HepG2 (cell line): ENCODE measurements around the gene B3GAT3. TPM values are rescaled to one million over a fixed set of nuclear protein-coding genes. Genes with fewer than 3 reads are reported as not detected.

Source experiments
- ATF1 ChIP-seq: IDR thresholded peaks from 2 replicates; pipeline ENCODE4 v1.6.1; 2016; ENCODE audit warnings: mild to moderate bottlenecking, control low read depth
- CAMTA2 ChIP-seq: sonication (generic); formaldehyde crosslinking; IDR thresholded peaks from 2 replicates; pipeline ENCODE4 v1.4.0; 2020; ENCODE audit warnings: mild to moderate bottlenecking, missing genetic modification reagents, borderline replicate concordance
- CEBPG ChIP-seq: IDR thresholded peaks from 2 replicates; pipeline ENCODE4 v1.6.1; 2016
- JUNB ChIP-seq: sonication (generic); formaldehyde crosslinking; IDR thresholded peaks from 2 replicates; pipeline ENCODE4 v1.8.0; 2022; ENCODE audit warnings: missing genetic modification reagents, mild to moderate bottlenecking, borderline replicate concordance
- KAT7 ChIP-seq: IDR thresholded peaks from 2 replicates; pipeline ENCODE4 v1.6.1; 2018; ENCODE audit warnings: borderline replicate concordance, missing compliant biosample characterization
- KDM1A ChIP-seq: IDR thresholded peaks from 2 replicates; pipeline ENCODE4 v1.6.1; 2016; ENCODE audit warnings: missing compliant biosample characterization
- MATR3 ChIP-seq: sonication (generic); formaldehyde crosslinking; IDR thresholded peaks from 2 replicates; pipeline ENCODE4 v1.4.0; 2020; ENCODE audit warnings: missing genetic modification reagents
- NFRKB ChIP-seq: fragments of 450-650 bp; IDR thresholded peaks from 2 replicates; pipeline ENCODE4 v1.6.1; 2017
- NR2F2 ChIP-seq: IDR thresholded peaks from 2 replicates; pipeline ENCODE4 v1.6.1; 2012; ENCODE audit warnings: low read depth, inconsistent platforms, borderline replicate concordance
- PCBP2 ChIP-seq: fragments of 200-400 bp; formaldehyde crosslinking; optimal IDR thresholded peaks from 2 replicates; pipeline ENCODE3; 2018; ENCODE audit warnings: low read length, low read depth; ENCODE audit not compliant: poor library complexity, severe bottlenecking
- RFXAP ChIP-seq: sonication (generic); formaldehyde crosslinking; IDR thresholded peaks from 2 replicates; pipeline ENCODE4 v1.4.0; 2020; ENCODE audit warnings: missing genetic modification reagents, borderline replicate concordance
- SATB2 ChIP-seq: sonication (generic); formaldehyde crosslinking; IDR thresholded peaks from 2 replicates; pipeline ENCODE4 v1.5.0; 2020; ENCODE audit warnings: missing genetic modification reagents
- ZFP90 ChIP-seq: sonication (generic); formaldehyde crosslinking; IDR thresholded peaks from 2 replicates; pipeline ENCODE4 v1.8.0; 2022; ENCODE audit warnings: missing genetic modification reagents, mild to moderate bottlenecking, inconsistent platforms, borderline replicate concordance
- ZNF136 ChIP-seq: sonication (generic); formaldehyde crosslinking; IDR thresholded peaks from 2 replicates; pipeline ENCODE4 v1.8.1; 2022; ENCODE audit warnings: low read depth, mild to moderate bottlenecking, moderate library complexity, missing genetic modification reagents
- ZNF326 ChIP-seq: sonication (generic); formaldehyde crosslinking; IDR thresholded peaks from 2 replicates; pipeline ENCODE4 v1.4.0; 2020; ENCODE audit warnings: missing genetic modification reagents, borderline replicate concordance
- ZNF552 ChIP-seq: sonication (generic); formaldehyde crosslinking; IDR thresholded peaks from 2 replicates; pipeline ENCODE4 v1.9.0; 2022; ENCODE audit warnings: missing genetic modification reagents, mild to moderate bottlenecking, borderline replicate concordance
- ZNF615 ChIP-seq: sonication (generic); formaldehyde crosslinking; IDR thresholded peaks from 2 replicates; pipeline ENCODE4 v1.5.0; 2020; ENCODE audit warnings: mild to moderate bottlenecking, missing genetic modification reagents, borderline replicate concordance
- ZNF782 ChIP-seq: sonication (generic); formaldehyde crosslinking; IDR thresholded peaks from 2 replicates; pipeline ENCODE4 v1.4.0; 2020; ENCODE audit warnings: missing genetic modification reagents, mild to moderate bottlenecking, borderline replicate concordance
- ZSCAN29 ChIP-seq: sonication (generic); formaldehyde crosslinking; conservative IDR thresholded peaks from 2 replicates; pipeline ENCODE4 v1.4.0; 2020; ENCODE audit warnings: mild to moderate bottlenecking, missing genetic modification reagents
- polyA plus RNA-seq, 8 experiments: library from polyadenylated mRNA; depleted of rRNA in 3 of 8; stranded (reverse) in 7 of 8; unstranded in 1 of 8; fragments of >200 nt; fragmentation: Illumina TruSeq in 4 of 8; extraction: Trizol in 4 of 8; gene quantifications; 2 replicates each; pipeline versions ENCODE4 v1.2.1 to v1.2.3, GENCODE V29; 2011 to 2016; ENCODE audit warnings: low read depth in 4 of 8, missing spikeins in 1 of 8, mixed read lengths in 1 of 8; ENCODE audit not compliant: insufficient read depth in 1 of 8
- total RNA-seq, 5 experiments: library from RNA; depleted of rRNA; stranded (reverse); fragments of >200 nt; fragmentation: Illumina TruSeq; extraction: Trizol; gene quantifications; 2 replicates each; pipeline ENCODE4 v1.2.3, GENCODE V29; 2016; ENCODE audit warnings: low read depth in 1 of 5
- TF ChIP-seq, protein P1 (sequence below): sonication (generic); formaldehyde crosslinking; IDR thresholded peaks from 2 replicates; pipeline ENCODE4 v1.4.0; 2020; ENCODE audit warnings: low read depth, mild to moderate bottlenecking, missing genetic modification reagents
- TF ChIP-seq, protein P2 (sequence below): sonication (generic); formaldehyde crosslinking; IDR thresholded peaks from 2 replicates; pipeline ENCODE4 v1.8.1; 2022; ENCODE audit warnings: mild to moderate bottlenecking, missing genetic modification reagents
- TF ChIP-seq, protein P3 (sequence below): sonication (generic); formaldehyde crosslinking; IDR thresholded peaks from 2 replicates; pipeline ENCODE4 v1.8.1; 2023; ENCODE audit warnings: missing genetic modification reagents, mild to moderate bottlenecking, borderline replicate concordance
- TF ChIP-seq, protein P4 (sequence below): sonication (generic); formaldehyde crosslinking; IDR thresholded peaks from 2 replicates; pipeline ENCODE4 v1.8.0; 2022; ENCODE audit warnings: missing genetic modification reagents, mild to moderate bottlenecking, inconsistent platforms, borderline replicate concordance
- TF ChIP-seq, protein P5 (sequence below): sonication (generic); formaldehyde crosslinking; IDR thresholded peaks from 2 replicates; pipeline ENCODE4 v1.8.1; 2023; ENCODE audit warnings: mild to moderate bottlenecking, inconsistent platforms, moderate library complexity, missing genetic modification reagents, borderline replicate concordance
- TF ChIP-seq, protein P6 (sequence below): sonication (generic); formaldehyde crosslinking; IDR thresholded peaks from 2 replicates; pipeline ENCODE4 v1.4.0; 2020; ENCODE audit warnings: mild to moderate bottlenecking, missing genetic modification reagents

B3GAT3 gene
- total and polyA plus RNA-seq, 2 of the 13 experiments (the other 11 are each of a cell fraction or from before 2014, with no cell fraction given) = 21.3 to 26.1 TPM

DNA sequence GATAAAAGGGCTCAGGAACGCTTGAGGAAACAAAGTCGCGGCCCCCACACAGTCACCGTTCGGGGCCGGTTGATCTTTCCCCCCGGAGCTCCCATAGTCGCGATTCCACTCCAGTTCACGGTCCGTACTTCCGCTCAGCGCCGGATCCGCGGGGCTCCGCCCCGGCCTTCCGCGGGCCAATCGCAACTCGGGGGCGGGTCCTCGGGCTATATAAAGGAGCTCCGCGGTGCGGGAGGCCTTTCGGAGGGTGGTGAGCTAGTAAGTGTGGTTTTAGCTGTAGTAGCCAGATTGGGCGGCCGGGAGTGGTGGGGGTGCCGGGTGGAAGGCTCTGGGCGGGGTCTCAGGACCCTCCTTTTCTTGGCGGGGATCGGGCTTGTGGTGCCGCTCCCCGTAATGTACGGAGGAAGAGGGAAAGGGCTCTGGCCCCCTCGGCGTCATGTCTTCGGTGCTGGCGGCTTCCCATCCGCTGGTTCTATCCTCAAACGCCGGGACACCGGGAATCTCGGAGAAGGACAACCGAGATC lies 43.4 kb upstream of the B3GAT3 start, which contains the start of the genes C11orf98 and CSKMT (continued):
- no peak for TF ChIP-seq JUNB (CRISPR knock-in tag)
- TF ChIP-seq KDM1A = no peak
- peak; percentile 76; the same call in 1 of the 2 replicates for TF ChIP-seq ZNF552 (CRISPR knock-in tag)
- no peak for TF ChIP-seq ZSCAN29 (CRISPR knock-in tag)
- peak; percentile 4; the same call in 1 of the 2 replicates for TF ChIP-seq CEBPG
- TF ChIP-seq ATF1 (CRISPR knock-in tag) = no peak
- TF ChIP-seq MATR3 (CRISPR knock-in tag) = no peak
- peak; percentile 66; the same call in 1 of the 2 replicates for TF ChIP-seq SATB2 (CRISPR knock-in tag)
- peak; percentile 69; the same call in 1 of the 2 replicates for TF ChIP-seq ZNF782 (CRISPR knock-in tag)
- TF ChIP-seq, protein P1, sequence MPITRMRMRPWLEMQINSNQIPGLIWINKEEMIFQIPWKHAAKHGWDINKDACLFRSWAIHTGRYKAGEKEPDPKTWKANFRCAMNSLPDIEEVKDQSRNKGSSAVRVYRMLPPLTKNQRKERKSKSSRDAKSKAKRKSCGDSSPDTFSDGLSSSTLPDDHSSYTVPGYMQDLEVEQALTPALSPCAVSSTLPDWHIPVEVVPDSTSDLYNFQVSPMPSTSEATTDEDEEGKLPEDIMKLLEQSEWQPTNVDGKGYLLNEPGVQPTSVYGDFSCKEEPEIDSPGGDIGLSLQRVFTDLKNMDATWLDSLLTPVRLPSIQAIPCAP (CRISPR knock-in tag) = no peak
- TF ChIP-seq, protein P2, sequence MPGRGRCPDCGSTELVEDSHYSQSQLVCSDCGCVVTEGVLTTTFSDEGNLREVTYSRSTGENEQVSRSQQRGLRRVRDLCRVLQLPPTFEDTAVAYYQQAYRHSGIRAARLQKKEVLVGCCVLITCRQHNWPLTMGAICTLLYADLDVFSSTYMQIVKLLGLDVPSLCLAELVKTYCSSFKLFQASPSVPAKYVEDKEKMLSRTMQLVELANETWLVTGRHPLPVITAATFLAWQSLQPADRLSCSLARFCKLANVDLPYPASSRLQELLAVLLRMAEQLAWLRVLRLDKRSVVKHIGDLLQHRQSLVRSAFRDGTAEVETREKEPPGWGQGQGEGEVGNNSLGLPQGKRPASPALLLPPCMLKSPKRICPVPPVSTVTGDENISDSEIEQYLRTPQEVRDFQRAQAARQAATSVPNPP = peak; percentile 64; the same call in 1 of the 2 replicates
- no peak for TF ChIP-seq ZNF615 (CRISPR knock-in tag)
- TF ChIP-seq, protein P3, sequence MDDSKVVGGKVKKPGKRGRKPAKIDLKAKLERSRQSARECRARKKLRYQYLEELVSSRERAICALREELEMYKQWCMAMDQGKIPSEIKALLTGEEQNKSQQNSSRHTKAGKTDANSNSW (CRISPR knock-in tag) = no peak
- TF ChIP-seq, protein P4, sequence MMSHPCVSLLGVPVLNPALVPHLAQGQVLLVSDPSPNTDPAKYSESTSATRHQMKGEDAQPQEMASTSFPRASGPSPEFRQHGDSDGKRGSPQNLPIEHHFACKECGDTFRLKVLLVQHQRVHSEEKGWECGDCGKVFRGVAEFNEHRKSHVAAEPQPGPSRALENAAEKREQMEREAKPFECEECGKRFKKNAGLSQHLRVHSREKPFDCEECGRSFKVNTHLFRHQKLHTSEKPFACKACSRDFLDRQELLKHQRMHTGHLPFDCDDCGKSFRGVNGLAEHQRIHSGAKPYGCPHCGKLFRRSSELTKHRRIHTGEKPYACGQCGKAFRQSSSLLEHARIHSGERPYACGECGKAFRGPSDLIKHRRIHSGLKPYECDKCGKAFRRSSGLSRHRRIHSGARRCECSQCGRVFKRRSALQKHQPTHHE (CRISPR knock-in tag) = no peak
- TF ChIP-seq ZNF136 (CRISPR knock-in tag) = 0 out of 2 replicates have a peak, but pooled peaks have one; percentile 76
- no peak; the same call in 1 of the 2 replicates for TF ChIP-seq CAMTA2 (CRISPR knock-in tag)
- TF ChIP-seq, protein P5, sequence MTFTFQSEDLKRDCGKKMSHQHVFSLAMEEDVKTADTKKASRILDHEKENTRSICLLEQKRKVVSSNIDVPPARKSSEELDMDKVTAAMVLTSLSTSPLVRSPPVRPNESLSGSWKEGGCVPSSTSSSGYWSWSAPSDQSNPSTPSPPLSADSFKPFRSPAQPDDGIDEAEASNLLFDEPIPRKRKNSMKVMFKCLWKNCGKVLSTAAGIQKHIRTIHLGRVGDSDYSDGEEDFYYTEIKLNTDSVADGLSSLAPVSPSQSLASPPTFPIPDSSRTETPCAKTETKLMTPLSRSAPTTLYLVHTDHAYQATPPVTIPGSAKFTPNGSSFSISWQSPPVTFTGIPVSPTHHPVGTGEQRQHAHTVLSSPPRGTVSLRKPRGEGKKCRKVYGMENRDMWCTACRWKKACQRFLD (CRISPR knock-in tag) = peak; percentile 96; the same call in 1 of the 2 replicates
- TF ChIP-seq, protein P6, sequence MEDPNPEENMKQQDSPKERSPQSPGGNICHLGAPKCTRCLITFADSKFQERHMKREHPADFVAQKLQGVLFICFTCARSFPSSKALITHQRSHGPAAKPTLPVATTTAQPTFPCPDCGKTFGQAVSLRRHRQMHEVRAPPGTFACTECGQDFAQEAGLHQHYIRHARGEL (CRISPR knock-in tag) = 0 out of 2 replicates have a peak, but pooled peaks have one; percentile 32
- TF ChIP-seq NFRKB = no peak
- no peak for TF ChIP-seq KAT7 (CRISPR knock-in tag)
- no peak for TF ChIP-seq ZNF326 (CRISPR knock-in tag)
- no peak for TF ChIP-seq ZFP90 (CRISPR knock-in tag)
- TF ChIP-seq RFXAP (CRISPR knock-in tag) = peak; percentile 55; the same call in 1 of the 2 replicates
- TF ChIP-seq PCBP2 = peak; percentile 74
- TF ChIP-seq NR2F2 = 0 out of 2 replicates have a peak, but pooled peaks have one; percentile 62
